Left lung (tissue), 10 donors: Measurements from ENCODE around the gene EGFR. TPM values are rescaled to one million over a fixed set of nuclear protein-coding genes. Genes with fewer than 3 reads are reported as not detected.
A peak's percentile ranks its signal among the peaks of the same experiment; 100 is the strongest.

Source experiments
- ATAC-seq: fragments of 200-7000 bp; cut with Tn5 transposase; one replicate; pipeline ENCODE4 v1.9.1; 2020; ENCODE audit warnings: moderate library complexity
- DNase-seq, 4 donors: peaks; one replicate each; pipeline ENCODE4 v3.0.0-alpha.2; 2013 to 2020
- H3K27ac ChIP-seq, 2 donors: fragments of 200-600 bp; sonication (generic) in 1 of 2; one replicate each; pipeline versions ENCODE4 v1.5.0 to v1.8.0; 2020 to 2021
- H3K27me3 ChIP-seq, 2 donors: fragments of 200-600 bp; sonication (generic) in 1 of 2; one replicate each; pipeline versions ENCODE4 v1.5.0 to v1.8.0; 2020 to 2021
- H3K36me3 ChIP-seq, 2 donors: fragments of 200-600 bp; sonication (generic) in 1 of 2; one replicate each; pipeline versions ENCODE4 v1.5.0 to v1.8.0; 2020 to 2021
- H3K4me1 ChIP-seq, 2 donors: fragments of 200-600 bp; one replicate each; pipeline ENCODE4 v1.8.0; 2021
- H3K4me3 ChIP-seq, 2 donors: fragments of 200-600 bp; sonication (generic) in 1 of 2; one replicate each; pipeline versions ENCODE4 v1.5.0 to v1.8.0; 2020 to 2021; ENCODE audit warnings: mild to moderate bottlenecking in 1 of 2
- H3K9me3 ChIP-seq, 2 donors: fragments of 200-600 bp; sonication (generic) in 1 of 2; one replicate each; pipeline versions ENCODE4 v1.5.0 to v1.8.0; 2020 to 2021
- intact Hi-C, 2 donors: fragments of 100-400 bp; cut with DNase I; formaldehyde crosslinking; loops; one replicate each; pipeline versions ENCODE4 v1.11.2 to v1.14.2; 2022
- polyA plus RNA-seq, 6 donors: library from polyadenylated mRNA; unstranded; fragments of 120-200 nt; gene quantifications; one replicate each; pipeline ENCODE4 v1.2.1, GENCODE V29; 2013; ENCODE audit not compliant: insufficient read length in 6 of 6
- total RNA-seq, 2 donors: library from RNA; stranded (reverse); fragmentation: NEBNext Ultra II Directional; extraction: Animal tissue kit (Norgen Biotek cat#: 25700); gene quantifications; one replicate each; pipeline ENCODE4 v1.2.1, GENCODE V29; 2021
- TF ChIP-seq, protein P1 (sequence below), 2 donors: fragments of 200-600 bp; sonication (generic) in 1 of 2; IDR thresholded peaks; one replicate each; pipeline versions ENCODE4 v1.5.0 to v1.8.0; 2021; ENCODE audit warnings: antibody characterized with exemption in 2 of 2
- donor health status: DM: no; HTN: yes; CAD: no.
- donor health status: DM: no; HTN: no; CAD: no.

The EGFR gene
- total and polyA plus RNA-seq, 8 donors, result 48.7 to 79.3 (median 54.1) TPM

- TF ChIP-seq, protein P1, sequence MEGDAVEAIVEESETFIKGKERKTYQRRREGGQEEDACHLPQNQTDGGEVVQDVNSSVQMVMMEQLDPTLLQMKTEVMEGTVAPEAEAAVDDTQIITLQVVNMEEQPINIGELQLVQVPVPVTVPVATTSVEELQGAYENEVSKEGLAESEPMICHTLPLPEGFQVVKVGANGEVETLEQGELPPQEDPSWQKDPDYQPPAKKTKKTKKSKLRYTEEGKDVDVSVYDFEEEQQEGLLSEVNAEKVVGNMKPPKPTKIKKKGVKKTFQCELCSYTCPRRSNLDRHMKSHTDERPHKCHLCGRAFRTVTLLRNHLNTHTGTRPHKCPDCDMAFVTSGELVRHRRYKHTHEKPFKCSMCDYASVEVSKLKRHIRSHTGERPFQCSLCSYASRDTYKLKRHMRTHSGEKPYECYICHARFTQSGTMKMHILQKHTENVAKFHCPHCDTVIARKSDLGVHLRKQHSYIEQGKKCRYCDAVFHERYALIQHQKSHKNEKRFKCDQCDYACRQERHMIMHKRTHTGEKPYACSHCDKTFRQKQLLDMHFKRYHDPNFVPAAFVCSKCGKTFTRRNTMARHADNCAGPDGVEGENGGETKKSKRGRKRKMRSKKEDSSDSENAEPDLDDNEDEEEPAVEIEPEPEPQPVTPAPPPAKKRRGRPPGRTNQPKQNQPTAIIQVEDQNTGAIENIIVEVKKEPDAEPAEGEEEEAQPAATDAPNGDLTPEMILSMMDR (IDR thresholded peaks at IDR 0.05), result no peak
- no peak for ATAC-seq
- intact Hi-C loops, result no loop called here
These were observed 33.3 kb downstream of the EGFR start for GRCh38 chr7:55052081-55052480.

GRCh38 chr7:55052741-55053427 is 34.1 kb downstream of the EGFR start:
- DNase-seq (no peak), ATAC-seq (no peak)
- Histone ChIP-seq H3K4me1 (peaks cover 6 to 9% of the 10 kb centered on the region in 2 donors), H3K9me3 (no peaks in the 10 kb centered on the region), H3K27ac (no peak overlapping the region), H3K27me3 (no peaks in the 10 kb centered on the region), H3K4me3 (no peak overlapping the region), H3K36me3 (no peaks in the 10 kb centered on the region)
- intact Hi-C loops, result no loop called here
- TF ChIP-seq, protein P1 (IDR thresholded peaks at IDR 0.05), result no peak

More at GRCh38 chr7:55052081-55052480, 33.3 kb downstream of the EGFR start:
- Histone ChIP-seq H3K36me3 (no peaks in the 10 kb centered on the region), H3K9me3 (no peaks in the 10 kb centered on the region), H3K4me1 (peaks cover 4 to 9% of the 10 kb centered on the region in 2 donors), H3K27ac (no peak overlapping the region), H3K4me3 (no peak overlapping the region), H3K27me3 (no peaks in the 10 kb centered on the region)
- no peak for DNase-seq

DNA sequence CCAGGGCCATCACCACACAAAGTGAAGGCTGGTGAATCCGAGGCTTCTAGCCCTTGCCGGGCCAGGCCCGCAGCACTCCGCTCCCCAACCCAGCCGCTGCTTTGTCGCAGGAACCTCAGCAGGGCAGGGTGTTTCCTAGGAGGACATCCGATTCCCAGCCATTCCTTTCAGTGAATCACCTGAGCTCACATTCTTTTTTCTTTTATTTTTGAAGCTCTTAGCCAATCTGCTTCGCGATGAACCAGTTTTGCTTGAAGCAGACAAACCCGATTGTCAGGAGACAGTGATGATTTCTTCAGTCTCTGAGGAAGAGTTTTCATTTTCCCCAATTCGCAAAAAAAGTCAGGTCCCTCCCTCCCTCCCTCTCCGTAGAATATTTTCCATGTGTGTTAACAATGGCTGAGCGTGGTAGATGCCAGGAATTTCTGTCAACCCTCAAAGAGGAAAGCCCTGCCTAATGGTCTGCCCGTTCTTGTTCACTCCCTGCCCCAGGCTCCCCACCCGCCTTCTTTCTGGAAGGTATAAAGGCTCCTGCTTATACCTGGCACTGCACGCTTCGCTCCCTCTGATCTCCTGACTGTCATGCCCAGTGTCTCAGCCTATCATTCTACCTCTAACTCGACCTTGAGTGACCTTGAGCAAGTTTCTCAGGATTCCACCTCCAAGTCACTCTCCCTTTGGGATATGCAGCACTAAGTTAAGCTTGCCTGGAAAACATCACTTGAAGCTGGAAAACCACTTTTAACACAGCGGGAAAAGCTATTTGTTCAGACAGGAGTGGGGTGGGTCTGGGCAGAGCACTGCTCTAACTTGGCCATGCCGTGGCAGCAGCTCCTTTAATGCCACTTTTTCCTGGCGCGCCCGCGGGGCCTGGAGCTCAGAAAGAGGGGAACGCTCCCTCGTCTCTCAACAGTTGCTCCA is 35.1 kb downstream of the EGFR start:
- Histone ChIP-seq H3K4me1 (peaks cover under 1 to 6% of the 10 kb centered on the region in 2 donors), H3K4me3 (no peak overlapping the region), H3K27me3 (no peaks in the 10 kb centered on the region), H3K36me3 (no peaks in the 10 kb centered on the region), H3K27ac (peak overlapping the region in 1 of 2 donors; percentile 8), H3K9me3 (no peaks in the 10 kb centered on the region)
- intact Hi-C loops, result no loop called here
- no peak for DNase-seq
- TF ChIP-seq, protein P1 (IDR thresholded peaks at IDR 0.05), result no peak
- ATAC-seq, result peak; percentile 70

DNA sequence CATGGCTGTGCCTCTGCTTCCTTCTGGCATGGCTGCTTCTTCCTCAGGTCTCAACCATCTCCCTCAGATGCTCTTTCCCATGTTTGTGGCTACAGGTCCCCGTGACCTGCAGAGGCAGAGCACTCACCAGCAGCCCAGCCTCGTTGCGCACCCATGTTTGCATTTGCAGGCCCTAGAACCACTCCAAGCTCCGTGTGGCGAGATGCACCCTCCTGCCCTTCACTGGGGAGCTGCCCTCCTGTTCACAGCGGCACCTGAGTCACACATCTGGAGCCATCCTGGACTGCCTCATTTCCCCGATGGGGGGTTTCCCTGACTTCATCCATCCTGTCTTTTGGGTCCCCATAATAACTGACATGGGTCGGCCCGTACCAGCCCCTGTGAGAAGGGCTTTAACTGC is 35.9 kb downstream of the EGFR start:
- no peak overlapping the region for H3K4me3 ChIP-seq
- ATAC-seq, result peak; percentile 58
- H3K9me3 ChIP-seq, result no peaks in the 10 kb centered on the region
- H3K4me1 ChIP-seq, result peaks cover 0 to 6% of the 10 kb centered on the region in 2 donors
- intact Hi-C loops, result no loop called here
- H3K36me3 ChIP-seq, result no peaks in the 10 kb centered on the region
- TF ChIP-seq, protein P1 (IDR thresholded peaks at IDR 0.05), result no peak
- H3K27ac ChIP-seq, result no peak overlapping the region
- no peak for DNase-seq
- H3K27me3 ChIP-seq, result no peaks in the 10 kb centered on the region

DNA sequence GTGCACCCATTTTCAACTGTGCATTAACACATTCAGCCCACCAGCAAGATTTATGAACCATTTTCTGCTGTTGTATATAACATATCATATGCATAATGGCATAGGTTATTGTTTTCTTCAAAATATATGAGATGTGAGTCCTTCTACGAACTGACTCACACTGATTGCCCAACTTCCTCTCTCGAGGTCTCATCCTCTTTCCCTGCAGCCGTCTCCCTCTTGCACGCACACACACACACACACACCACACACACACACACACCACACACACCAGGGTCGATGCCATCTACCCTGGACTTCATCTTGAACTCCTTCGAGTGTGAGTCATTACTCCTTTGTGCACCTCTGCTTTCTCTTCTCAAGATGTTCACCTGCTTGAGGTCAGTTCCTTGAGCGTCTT is 36.7 kb downstream of the EGFR start:
- ATAC-seq (no peak), DNase-seq (no peak)
- Histone ChIP-seq H3K36me3 (no peaks in the 10 kb centered on the region), H3K9me3 (no peaks in the 10 kb centered on the region), H3K27ac (no peak overlapping the region), H3K4me1 (peaks cover 0 to 6% of the 10 kb centered on the region in 2 donors), H3K4me3 (no peak overlapping the region), H3K27me3 (no peaks in the 10 kb centered on the region)
- intact Hi-C loops, result no loop called here
- TF ChIP-seq, protein P1 (IDR thresholded peaks at IDR 0.05), result no peak
